ENCODE results near the gene LZTFL1.

DNA sequence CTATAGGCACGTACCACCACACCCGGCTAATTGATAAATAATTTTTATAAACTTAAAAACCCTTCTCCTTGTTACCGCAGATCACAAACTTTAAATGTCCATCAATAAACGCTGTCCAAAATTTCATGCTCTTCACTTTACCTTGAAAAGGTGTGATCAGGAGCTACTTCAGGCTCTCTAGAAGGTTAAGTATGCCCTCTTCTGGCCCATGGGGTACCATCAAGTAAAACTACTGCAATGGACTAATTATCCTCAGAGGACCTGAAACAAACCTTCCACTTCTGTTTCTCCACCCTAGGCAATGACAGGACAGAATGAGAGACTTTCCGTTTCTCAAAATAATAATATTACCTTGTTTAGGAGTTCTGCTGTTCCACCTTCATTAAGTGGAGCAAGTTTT, 9.2 kb downstream of the LZTFL1 start:
- TF ChIP-seq, protein P1, sequence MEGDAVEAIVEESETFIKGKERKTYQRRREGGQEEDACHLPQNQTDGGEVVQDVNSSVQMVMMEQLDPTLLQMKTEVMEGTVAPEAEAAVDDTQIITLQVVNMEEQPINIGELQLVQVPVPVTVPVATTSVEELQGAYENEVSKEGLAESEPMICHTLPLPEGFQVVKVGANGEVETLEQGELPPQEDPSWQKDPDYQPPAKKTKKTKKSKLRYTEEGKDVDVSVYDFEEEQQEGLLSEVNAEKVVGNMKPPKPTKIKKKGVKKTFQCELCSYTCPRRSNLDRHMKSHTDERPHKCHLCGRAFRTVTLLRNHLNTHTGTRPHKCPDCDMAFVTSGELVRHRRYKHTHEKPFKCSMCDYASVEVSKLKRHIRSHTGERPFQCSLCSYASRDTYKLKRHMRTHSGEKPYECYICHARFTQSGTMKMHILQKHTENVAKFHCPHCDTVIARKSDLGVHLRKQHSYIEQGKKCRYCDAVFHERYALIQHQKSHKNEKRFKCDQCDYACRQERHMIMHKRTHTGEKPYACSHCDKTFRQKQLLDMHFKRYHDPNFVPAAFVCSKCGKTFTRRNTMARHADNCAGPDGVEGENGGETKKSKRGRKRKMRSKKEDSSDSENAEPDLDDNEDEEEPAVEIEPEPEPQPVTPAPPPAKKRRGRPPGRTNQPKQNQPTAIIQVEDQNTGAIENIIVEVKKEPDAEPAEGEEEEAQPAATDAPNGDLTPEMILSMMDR (IDR thresholded peaks at IDR 0.05): peak in 1 of 7 experiments; percentile 6
- no peak for TF ChIP-seq POLR2AphosphoS5 (IDR thresholded peaks at IDR 0.05)
